DND-41 (cell line): Measurements from ENCODE around the gene LSP1.

Source experiments
- CTCF ChIP-seq: IDR thresholded peaks from 2 replicates; pipeline ENCODE4 v1.5.1; 2012; ENCODE audit warnings: borderline replicate concordance, low read length, moderate library complexity, mild to moderate bottlenecking; ENCODE audit not compliant: poor library complexity, severe bottlenecking; ENCODE audit errors: extremely low read depth
- EZH2 ChIP-seq: IDR thresholded peaks from 3 replicates; pipeline ENCODE4 v1.6.1; 2012; ENCODE audit warnings: borderline replicate concordance, low read depth, mild to moderate bottlenecking, moderate library complexity, low read length, inconsistent platforms; ENCODE audit not compliant: severe bottlenecking

DNA sequence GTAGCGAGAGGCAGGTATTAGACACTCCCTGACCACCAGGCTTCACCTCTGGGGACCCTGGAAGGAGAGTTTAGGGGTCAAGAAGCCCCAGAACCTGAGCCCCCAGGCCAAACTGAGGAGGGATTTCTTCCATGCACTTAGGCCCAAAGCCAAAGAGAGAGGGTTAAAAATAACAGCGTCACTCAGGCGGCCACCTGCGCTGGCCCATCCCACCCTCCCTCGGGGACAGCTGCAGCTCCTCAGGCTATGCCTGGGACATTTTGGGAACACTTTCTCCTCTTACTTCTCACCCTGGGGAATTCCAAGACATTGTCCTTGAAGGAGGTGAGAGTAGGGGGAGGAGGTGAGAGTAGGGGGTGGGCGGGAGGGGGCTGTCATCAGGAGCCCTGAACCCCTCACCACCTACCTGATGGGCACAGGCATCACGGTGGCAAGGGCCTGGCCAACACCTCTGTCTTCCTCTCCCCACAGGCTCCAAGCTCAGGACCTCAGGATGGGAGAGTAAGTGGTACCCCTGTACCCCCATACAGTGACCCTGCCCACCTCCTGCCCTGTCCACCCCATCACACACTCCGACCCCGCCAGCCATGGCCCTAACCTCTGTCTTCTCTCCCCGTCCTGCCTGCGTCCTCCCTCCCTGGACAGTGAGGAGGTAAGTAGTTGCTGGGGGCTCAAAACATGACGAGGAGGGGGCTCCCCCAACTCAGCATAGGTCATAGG lies 13.5 kb upstream of the LSP1 start:
- TF ChIP-seq EZH2 (no peak), CTCF (no peak)
